Bronchial epithelial cell (primary cell): ENCODE data around the gene FIGNL2. TPM values are rescaled to one million over a fixed set of nuclear protein-coding genes. Genes with fewer than 3 reads are reported as not detected.
A peak's percentile ranks its signal among the peaks of the same experiment; 100 is the strongest.

Experiments used
- DNase-seq: peaks from one replicate; pipeline ENCODE4 v3.0.0-alpha.2; 2010; ENCODE audit warnings: low read depth
- FAIRE-seq: peaks from 2 replicates; lab custom pipeline; 2011; peaks lifted over from hg19 to GRCh38; lab: Jason Lieb, UNC
- H3K27me3 ChIP-seq: 2 replicates; pipeline ENCODE4 v1.5.1; 2011; ENCODE audit warnings: low read length; ENCODE audit not compliant: control insufficient read depth, insufficient read depth
- H3K36me3 ChIP-seq: 2 replicates; pipeline ENCODE4 v1.5.1; 2011; ENCODE audit warnings: low read length; ENCODE audit not compliant: control insufficient read depth, insufficient read depth
- H3K4me3 ChIP-seq: 2 replicates; pipeline ENCODE4 v1.5.1; 2011; ENCODE audit warnings: mild to moderate bottlenecking, low read depth, low read length, control low read depth
- total RNA-seq: library from RNA; depleted of rRNA; stranded (reverse); fragments of >200 nt; gene quantifications from 2 replicates; pipeline ENCODE4 v1.2.1, GENCODE V29; 2014
- TF ChIP-seq, protein P1 (sequence below): IDR thresholded peaks from 2 replicates; pipeline ENCODE4 v1.5.1; 2011; ENCODE audit warnings: mild to moderate bottlenecking, moderate library complexity, low read length, control low read depth, inconsistent platforms; ENCODE audit not compliant: insufficient read depth, severe bottlenecking

The FIGNL2 gene
- total RNA-seq, 1 donor from 2014 or later: not detected

DNA sequence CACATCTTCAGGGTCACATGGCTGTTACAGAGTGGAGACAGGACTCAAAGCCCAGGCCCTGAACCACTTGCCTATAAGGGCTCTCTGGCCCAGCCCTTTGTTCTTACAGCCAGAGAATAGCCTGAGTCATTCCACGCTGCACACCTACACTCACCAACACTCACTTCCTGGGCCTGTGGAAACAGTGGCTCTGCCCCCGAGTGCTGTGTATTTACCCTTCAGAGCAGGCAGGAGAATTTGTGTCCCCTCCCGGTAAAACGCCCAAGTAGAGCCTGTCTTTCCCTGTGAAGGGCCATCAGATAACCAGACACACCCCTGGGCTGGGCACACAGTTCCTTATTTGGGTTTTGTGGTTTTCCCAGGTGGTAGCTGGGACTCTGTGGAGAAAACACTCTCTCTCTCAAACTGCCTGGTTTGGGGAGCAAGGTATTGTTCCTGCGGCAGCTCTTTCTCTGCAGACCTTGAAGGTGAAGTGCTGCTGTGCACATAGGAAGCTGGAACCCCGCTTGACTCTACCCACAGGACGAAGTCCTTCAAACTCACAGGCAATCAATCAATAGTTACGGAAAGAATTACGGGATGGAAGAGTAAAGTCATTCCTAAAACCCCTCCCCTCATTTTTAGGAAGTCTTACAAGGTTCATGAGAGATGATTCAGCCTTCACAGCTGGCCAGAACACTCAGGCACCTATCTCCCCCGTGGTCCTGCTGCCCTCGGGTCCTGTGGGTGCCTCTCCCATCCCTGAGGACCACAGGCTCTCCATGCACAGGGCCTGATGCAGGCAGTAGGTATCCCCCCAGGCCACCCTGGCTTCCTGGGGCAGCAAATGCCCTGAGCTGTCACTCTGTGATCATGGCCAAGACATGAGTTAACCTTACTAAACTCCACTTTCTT, 20.3 kb downstream of the FIGNL2 start:
- Histone ChIP-seq H3K36me3 (no peaks in the 10 kb centered on the region), H3K4me3 (no peak overlapping the region), H3K27me3 (peaks cover 3% of the 10 kb centered on the region)
- TF ChIP-seq, protein P1, sequence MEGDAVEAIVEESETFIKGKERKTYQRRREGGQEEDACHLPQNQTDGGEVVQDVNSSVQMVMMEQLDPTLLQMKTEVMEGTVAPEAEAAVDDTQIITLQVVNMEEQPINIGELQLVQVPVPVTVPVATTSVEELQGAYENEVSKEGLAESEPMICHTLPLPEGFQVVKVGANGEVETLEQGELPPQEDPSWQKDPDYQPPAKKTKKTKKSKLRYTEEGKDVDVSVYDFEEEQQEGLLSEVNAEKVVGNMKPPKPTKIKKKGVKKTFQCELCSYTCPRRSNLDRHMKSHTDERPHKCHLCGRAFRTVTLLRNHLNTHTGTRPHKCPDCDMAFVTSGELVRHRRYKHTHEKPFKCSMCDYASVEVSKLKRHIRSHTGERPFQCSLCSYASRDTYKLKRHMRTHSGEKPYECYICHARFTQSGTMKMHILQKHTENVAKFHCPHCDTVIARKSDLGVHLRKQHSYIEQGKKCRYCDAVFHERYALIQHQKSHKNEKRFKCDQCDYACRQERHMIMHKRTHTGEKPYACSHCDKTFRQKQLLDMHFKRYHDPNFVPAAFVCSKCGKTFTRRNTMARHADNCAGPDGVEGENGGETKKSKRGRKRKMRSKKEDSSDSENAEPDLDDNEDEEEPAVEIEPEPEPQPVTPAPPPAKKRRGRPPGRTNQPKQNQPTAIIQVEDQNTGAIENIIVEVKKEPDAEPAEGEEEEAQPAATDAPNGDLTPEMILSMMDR: no peak
- FAIRE-seq (no peak), DNase-seq (peak; percentile 82)

DNA sequence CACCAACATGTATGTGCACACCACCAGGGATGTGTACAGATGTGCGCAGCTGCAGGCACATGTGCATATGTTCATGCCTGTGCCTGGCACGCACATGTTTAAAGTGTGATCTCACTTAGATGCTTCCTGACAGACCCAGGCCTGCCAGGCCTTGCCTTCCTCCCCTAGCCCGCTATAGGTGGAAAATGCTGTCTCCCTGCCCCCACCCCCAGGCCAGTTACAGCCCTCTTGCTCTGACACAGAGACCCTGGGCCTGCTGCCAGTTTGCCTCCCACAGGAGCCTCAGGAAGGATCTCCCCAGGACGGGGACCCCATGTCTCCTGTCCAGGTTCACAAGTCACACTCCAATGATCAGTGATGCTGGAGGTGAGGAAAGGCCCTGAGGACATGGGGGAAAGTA, 21.6 kb downstream of the FIGNL2 start:
- DNase-seq (no peak), FAIRE-seq (no peak)
- H3K4me3 ChIP-seq: no peak overlapping the region
- H3K36me3 ChIP-seq: no peaks in the 10 kb centered on the region
- TF ChIP-seq, protein P1: no peak
- peaks cover 7% of the 10 kb centered on the region for H3K27me3 ChIP-seq

DNA sequence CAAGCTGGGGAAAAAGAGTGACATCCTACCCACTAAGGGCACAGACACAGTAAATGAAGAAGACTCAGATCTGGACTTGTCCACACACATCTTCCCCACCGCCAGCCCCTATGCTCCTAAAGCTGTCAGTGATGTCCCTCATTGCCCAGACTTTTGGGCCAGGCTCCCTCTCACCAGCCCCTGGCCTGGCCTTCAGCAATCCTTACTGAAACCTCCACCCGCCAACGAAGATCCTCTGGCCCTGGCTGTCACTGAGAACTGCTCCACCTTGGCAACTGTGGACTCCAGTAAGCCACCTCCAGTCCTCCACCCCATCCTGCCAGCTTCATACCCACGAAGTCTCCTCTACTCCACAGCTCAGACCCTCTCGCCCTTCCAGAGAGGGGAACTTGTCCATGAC, 23.3 kb downstream of the FIGNL2 start:
- TF ChIP-seq, protein P1: no peak
- Histone ChIP-seq H3K36me3 (no peaks in the 10 kb centered on the region), H3K4me3 (no peak overlapping the region), H3K27me3 (peaks cover 6% of the 10 kb centered on the region)
- DNase-seq (no peak), FAIRE-seq (no peak)

DNA sequence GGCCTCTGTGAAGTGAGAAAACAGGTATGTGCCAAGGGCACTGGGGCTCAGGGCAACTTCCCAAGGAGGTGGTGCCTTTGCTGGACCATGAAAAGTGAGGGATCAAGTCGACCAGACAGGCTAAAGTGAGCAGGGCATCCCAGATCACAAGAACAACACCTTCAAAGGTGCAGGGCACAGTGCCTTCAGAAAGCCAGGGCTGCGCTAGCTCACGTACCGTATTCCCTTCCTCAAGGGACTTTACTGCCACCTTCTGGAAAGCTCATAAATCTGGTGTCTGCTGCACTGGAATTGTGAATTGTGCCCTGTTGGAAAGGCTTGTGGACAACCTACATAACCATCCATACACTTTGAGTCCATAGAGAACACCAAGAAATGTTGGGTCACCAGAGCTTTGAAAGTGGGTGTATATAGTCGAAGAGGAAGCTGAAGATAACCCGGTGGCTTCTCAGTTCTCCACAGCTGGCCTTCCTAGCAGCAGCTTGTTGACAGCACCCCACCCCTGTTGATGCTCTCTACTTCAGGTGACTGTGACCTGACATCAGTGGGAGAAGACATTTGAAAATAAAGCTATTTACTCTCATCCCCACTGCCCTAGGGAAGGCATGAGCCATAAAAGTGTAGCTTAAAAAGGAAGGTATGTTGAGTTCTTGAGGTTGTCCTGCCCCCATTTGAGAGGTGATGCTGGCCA, 24.5 kb downstream of the FIGNL2 start:
- H3K36me3 ChIP-seq: no peaks in the 10 kb centered on the region
- DNase-seq (peak; percentile 66), FAIRE-seq (peak; percentile 93)
- peaks cover 11% of the 10 kb centered on the region for H3K27me3 ChIP-seq
- H3K4me3 ChIP-seq: no peak overlapping the region
- TF ChIP-seq, protein P1: peak; percentile 82

DNA sequence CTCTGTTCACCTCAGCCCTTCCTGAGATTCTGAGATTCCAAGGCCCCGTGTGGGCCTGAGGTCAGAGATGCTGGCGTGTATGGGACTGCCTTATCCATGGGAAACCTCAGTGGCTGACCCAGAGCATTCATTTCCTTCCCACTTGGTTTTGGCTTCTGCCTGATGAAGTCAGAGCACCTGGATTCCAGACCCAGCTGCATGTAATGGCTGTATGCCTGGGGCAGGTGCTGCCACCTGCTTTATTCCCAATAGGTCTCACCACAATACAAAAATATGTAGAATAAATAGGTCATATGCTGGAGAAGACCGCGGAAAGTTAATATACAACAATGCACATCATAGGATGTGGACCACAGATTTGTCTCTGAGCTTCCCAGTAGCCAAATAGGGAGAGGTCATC, 25.6 kb downstream of the FIGNL2 start:
- FAIRE-seq (no peak), DNase-seq (no peak)
- Histone ChIP-seq H3K36me3 (no peaks in the 10 kb centered on the region), H3K4me3 (no peak overlapping the region), H3K27me3 (peaks cover 15% of the 10 kb centered on the region)
- TF ChIP-seq, protein P1: no peak
